Calu3 (cell line): Measurements from ENCODE around the gene CHKA. TPM values are rescaled to one million over a fixed set of nuclear protein-coding genes. Genes with fewer than 3 reads are reported as not detected.

Source experiments
- BruUV-seq: library from RNA; stranded (reverse); fragments of 400-500 nt; replicated peaks from 2 replicates; lab custom pipeline; 2021; lab: Mats Ljungman, UMichigan
- CTCF ChIA-PET: fragments of 300-600 bp; sonication (Branson Sonifier 250); formaldehyde crosslinking; loops from one replicate; lab custom pipeline; 2022; ENCODE audit warnings: antibody characterized with exemption; lab: Charles Lee
- DNase-seq: peaks from one replicate; pipeline ENCODE4 v3.0.0; 2022
- H3K27ac Mint-ChIP-seq: one replicate; pipeline ENCODE4 v1.8.0; 2022; ENCODE audit warnings: mixed read lengths; ENCODE audit not compliant: unreplicated experiment
- H3K27me3 Mint-ChIP-seq: one replicate; pipeline ENCODE4 v1.8.0; 2022; ENCODE audit warnings: mixed read lengths; ENCODE audit not compliant: unreplicated experiment
- H3K36me3 Mint-ChIP-seq: one replicate; pipeline ENCODE4 v1.8.0; 2022; ENCODE audit warnings: mild to moderate bottlenecking, moderate library complexity, mixed read lengths; ENCODE audit not compliant: insufficient read depth, unreplicated experiment
- H3K4me1 Mint-ChIP-seq: one replicate; pipeline ENCODE4 v1.8.0; 2022; ENCODE audit warnings: mild to moderate bottlenecking, low read depth, mixed read lengths; ENCODE audit not compliant: unreplicated experiment
- H3K4me3 Mint-ChIP-seq: one replicate; pipeline ENCODE4 v1.8.0; 2022; ENCODE audit warnings: mild to moderate bottlenecking, low read depth, moderate library complexity, mixed read lengths; ENCODE audit not compliant: unreplicated experiment
- H3K9me3 Mint-ChIP-seq: one replicate; pipeline ENCODE4 v1.8.0; 2022; ENCODE audit warnings: low read depth, mixed read lengths; ENCODE audit not compliant: unreplicated experiment
- CTCF ChIP-seq: fragments of 200-600 bp; IDR thresholded peaks from one replicate; pipeline ENCODE4 v1.8.0; 2022; ENCODE audit warnings: antibody characterized with exemption; ENCODE audit not compliant: unreplicated experiment
- intact Hi-C: fragments of 100-400 bp; cut with micrococcal nuclease; formaldehyde crosslinking; loops from one replicate; pipeline ENCODE4 v1.10.0; 2022; ENCODE audit not compliant: unreplicated experiment
- total RNA-seq: library from RNA; stranded (reverse); gene quantifications from 2 replicates; pipeline ENCODE4 v1.2.3, GENCODE V29; 2022

The CHKA gene
- total RNA-seq, 1 experiment from 2014 or later, result 104 TPM

- CTCF ChIA-PET, result interaction anchor here (0.7 kb wide), 1 partner anchor 1307 kb away, joined by 3 read pairs; no protein-coding TSS in a partner anchor
- Mint-ChIP-seq H3K27ac (no peak overlapping the region), H3K27me3 (no peaks in the 10 kb centered on the region), H3K4me3 (no peak overlapping the region), H3K4me1 (peaks cover 5% of the 10 kb centered on the region), H3K9me3 (no peaks in the 10 kb centered on the region), H3K36me3 (peaks cover 3% of the 10 kb centered on the region)
- no peak for DNase-seq
- BruUV-seq, result no TSS peak
- intact Hi-C loops, result no loop called here
- no peak for TF ChIP-seq CTCF
Observed at GRCh38 chr11:68153742-68154141, 32.6 kb upstream of the CHKA start.

GRCh38 chr11:68150037-68150436 is 28.8 kb upstream of the CHKA start:
- Mint-ChIP-seq H3K4me3 (no peak overlapping the region), H3K27me3 (no peaks in the 10 kb centered on the region), H3K27ac (no peak overlapping the region), H3K4me1 (peaks cover 35% of the 10 kb centered on the region), H3K9me3 (no peaks in the 10 kb centered on the region), H3K36me3 (peaks cover 23% of the 10 kb centered on the region)
- CTCF ChIA-PET, result interaction anchor here (0.7 kb wide), 1 partner anchor 32 kb away, joined by 8 read pairs; no protein-coding TSS in a partner anchor
- TF ChIP-seq CTCF, result no peak
- intact Hi-C loops, result no loop called here
- no TSS peak for BruUV-seq
- peak; percentile 78 for DNase-seq

DNA sequence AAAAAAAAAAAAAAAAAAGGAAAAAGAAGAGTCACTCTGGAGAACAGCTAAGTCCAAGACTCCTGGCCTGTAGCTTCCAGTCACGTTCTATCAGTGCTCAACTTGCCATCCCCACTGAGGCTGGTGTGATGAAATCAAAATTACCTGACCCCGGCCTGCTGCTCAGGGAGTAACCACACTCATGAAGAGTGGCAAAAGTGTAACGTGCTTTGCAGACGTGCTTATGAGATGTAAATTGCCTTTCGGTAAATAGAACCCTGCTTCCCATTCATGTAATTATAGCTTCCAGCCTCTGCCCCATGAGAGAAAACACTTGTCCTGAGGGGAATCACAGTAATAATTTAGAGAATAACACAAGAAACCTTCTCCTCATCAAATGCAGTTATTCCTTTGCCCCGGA is 28.2 kb upstream of the CHKA start:
- CTCF ChIA-PET, result interaction anchor here (0.6 to 0.9 kb wide), 3 partner anchors 15 to 50 kb away, joined by 3 to 4 read pairs (median 4); no protein-coding TSS in a partner anchor
- Mint-ChIP-seq H3K36me3 (peaks cover 25% of the 10 kb centered on the region), H3K4me1 (peaks cover 40% of the 10 kb centered on the region), H3K27ac (no peak overlapping the region), H3K27me3 (no peaks in the 10 kb centered on the region), H3K4me3 (no peak overlapping the region), H3K9me3 (no peaks in the 10 kb centered on the region)
- intact Hi-C loops, result loop anchor here (5.0 kb wide), 1 partner anchor 42 kb away; no protein-coding TSS in a partner anchor
- BruUV-seq, result no TSS peak
- DNase-seq, result no peak
- TF ChIP-seq CTCF, result no peak

- BruUV-seq, result no TSS peak
- H3K4me3 Mint-ChIP-seq, result no peak overlapping the region
- intact Hi-C loops, result loop anchor here (5.0 kb wide), 1 partner anchor 42 kb away; no protein-coding TSS in a partner anchor
- CTCF ChIA-PET, result interaction anchor here (0.9 kb wide), 1 partner anchor 16 kb away, joined by 4 read pairs; no protein-coding TSS in a partner anchor
- TF ChIP-seq CTCF, result no peak
- H3K9me3 Mint-ChIP-seq, result no peaks in the 10 kb centered on the region
- H3K27me3 Mint-ChIP-seq, result no peaks in the 10 kb centered on the region
- H3K27ac Mint-ChIP-seq, result no peak overlapping the region
- H3K36me3 Mint-ChIP-seq, result peaks cover 25% of the 10 kb centered on the region
- no peak for DNase-seq
- H3K4me1 Mint-ChIP-seq, result peaks cover 40% of the 10 kb centered on the region
Observed at GRCh38 chr11:68148879-68149278, 27.7 kb upstream of the CHKA start.
